SK-N-SH (cell line): ENCODE data around the gene IRX5.

Experiments used
- ELF1 ChIP-seq: IDR thresholded peaks from 2 replicates; pipeline ENCODE4 v1.4.0; 2012
- EP300 ChIP-seq, 2 experiments: IDR thresholded peaks; 2 replicates each; pipeline versions ENCODE4 v1.4.0 to v1.6.1; 2012; ENCODE audit warnings: borderline replicate concordance in 1 of 2, low read depth in 1 of 2, low read length in 1 of 2
- EZH2phosphoT487 ChIP-seq: fragments of 200-600 bp; sonication (generic); IDR thresholded peaks from 2 replicates; pipeline ENCODE4 v1.6.1; 2017; ENCODE audit warnings: low read depth, mixed run types, mild to moderate bottlenecking, antibody characterized with exemption, moderate library complexity, borderline replicate concordance
- FOSL2 ChIP-seq: IDR thresholded peaks from 2 replicates; pipeline ENCODE4 v1.4.0; 2012; ENCODE audit warnings: low read depth, mild to moderate bottlenecking, moderate library complexity, borderline replicate concordance
- MEF2A ChIP-seq: IDR thresholded peaks from 2 replicates; pipeline ENCODE4 v1.4.0; 2012; ENCODE audit warnings: low read depth, borderline replicate concordance
- MXI1 ChIP-seq: IDR thresholded peaks from 2 replicates; pipeline ENCODE4 v1.6.1; 2012; ENCODE audit warnings: mild to moderate bottlenecking, low read depth, low read length, improper control_type of control experiment
- POLR2AphosphoS5 ChIP-seq: IDR thresholded peaks from 2 replicates; pipeline ENCODE4 v1.6.1; 2012; ENCODE audit warnings: low read depth, low read length
- RCOR1 ChIP-seq: fragments of 150-350 bp; IDR thresholded peaks from 2 replicates; pipeline ENCODE4 v1.6.1; 2017; ENCODE audit warnings: antibody characterized with exemption, low read length
- SIN3A ChIP-seq: IDR thresholded peaks from 2 replicates; pipeline ENCODE4 v1.6.1; 2012; ENCODE audit warnings: low read depth, mild to moderate bottlenecking, low read length, moderate library complexity, borderline replicate concordance
- TAF1 ChIP-seq: IDR thresholded peaks from 2 replicates; pipeline ENCODE4 v1.6.1; 2012; ENCODE audit warnings: low read depth, mild to moderate bottlenecking, low read length, moderate library complexity, borderline replicate concordance
- YY1 ChIP-seq: IDR thresholded peaks from 2 replicates; pipeline ENCODE4 v1.4.0; 2012; ENCODE audit warnings: low read depth, mild to moderate bottlenecking
- TF ChIP-seq, protein P1 (sequence below): fragments of 200-600 bp; sonication (generic); IDR thresholded peaks from 2 replicates; pipeline ENCODE4 v1.6.1; 2017; ENCODE audit warnings: antibody characterized with exemption, mild to moderate bottlenecking, moderate library complexity
- TF ChIP-seq, protein P2 (sequence below): fragments of 150-350 bp; IDR thresholded peaks from 2 replicates; pipeline ENCODE4 v1.6.1; 2017; ENCODE audit warnings: antibody characterized with exemption, low read length, low read depth, borderline replicate concordance
- TF ChIP-seq, protein P3 (sequence below): IDR thresholded peaks from 2 replicates; pipeline ENCODE4 v1.4.0; 2012; ENCODE audit warnings: low read depth

DNA sequence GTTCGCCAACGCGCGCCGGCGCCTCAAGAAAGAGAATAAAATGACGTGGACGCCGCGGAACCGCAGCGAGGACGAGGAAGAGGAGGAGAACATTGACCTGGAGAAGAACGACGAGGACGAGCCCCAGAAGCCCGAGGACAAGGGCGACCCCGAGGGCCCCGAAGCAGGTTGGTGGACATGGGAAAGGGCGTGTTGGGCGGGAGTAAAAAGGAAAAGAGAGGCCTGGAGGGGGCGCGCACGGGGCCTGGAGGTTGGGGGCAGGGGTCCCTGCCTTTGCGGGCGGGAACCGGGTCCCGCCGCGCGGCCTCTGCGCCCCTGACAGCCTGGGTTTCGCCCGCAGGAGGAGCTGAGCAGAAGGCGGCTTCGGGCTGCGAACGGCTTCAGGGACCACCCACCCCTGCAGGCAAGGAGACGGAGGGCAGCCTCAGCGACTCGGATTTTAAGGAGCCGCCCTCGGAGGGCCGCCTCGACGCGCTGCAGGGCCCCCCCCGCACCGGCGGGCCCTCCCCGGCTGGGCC, 2.1 kb downstream of the IRX5 start:
- TF ChIP-seq POLR2AphosphoS5 (no peak), ELF1 (no peak), SIN3A (no peak), RCOR1 (no peak), MXI1 (no peak), TAF1 (no peak), EP300 (IDR thresholded peaks at IDR 0.05; ENCODE audit: borderline replicate concordance in 1 of 2, low read depth in 1 of 2, low read length in 1 of 2) (no peak), YY1 (no peak), EZH2phosphoT487 (no peak), MEF2A (no peak), FOSL2 (no peak)
- TF ChIP-seq, protein P1, sequence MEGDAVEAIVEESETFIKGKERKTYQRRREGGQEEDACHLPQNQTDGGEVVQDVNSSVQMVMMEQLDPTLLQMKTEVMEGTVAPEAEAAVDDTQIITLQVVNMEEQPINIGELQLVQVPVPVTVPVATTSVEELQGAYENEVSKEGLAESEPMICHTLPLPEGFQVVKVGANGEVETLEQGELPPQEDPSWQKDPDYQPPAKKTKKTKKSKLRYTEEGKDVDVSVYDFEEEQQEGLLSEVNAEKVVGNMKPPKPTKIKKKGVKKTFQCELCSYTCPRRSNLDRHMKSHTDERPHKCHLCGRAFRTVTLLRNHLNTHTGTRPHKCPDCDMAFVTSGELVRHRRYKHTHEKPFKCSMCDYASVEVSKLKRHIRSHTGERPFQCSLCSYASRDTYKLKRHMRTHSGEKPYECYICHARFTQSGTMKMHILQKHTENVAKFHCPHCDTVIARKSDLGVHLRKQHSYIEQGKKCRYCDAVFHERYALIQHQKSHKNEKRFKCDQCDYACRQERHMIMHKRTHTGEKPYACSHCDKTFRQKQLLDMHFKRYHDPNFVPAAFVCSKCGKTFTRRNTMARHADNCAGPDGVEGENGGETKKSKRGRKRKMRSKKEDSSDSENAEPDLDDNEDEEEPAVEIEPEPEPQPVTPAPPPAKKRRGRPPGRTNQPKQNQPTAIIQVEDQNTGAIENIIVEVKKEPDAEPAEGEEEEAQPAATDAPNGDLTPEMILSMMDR, result no peak
- TF ChIP-seq, protein P2, sequence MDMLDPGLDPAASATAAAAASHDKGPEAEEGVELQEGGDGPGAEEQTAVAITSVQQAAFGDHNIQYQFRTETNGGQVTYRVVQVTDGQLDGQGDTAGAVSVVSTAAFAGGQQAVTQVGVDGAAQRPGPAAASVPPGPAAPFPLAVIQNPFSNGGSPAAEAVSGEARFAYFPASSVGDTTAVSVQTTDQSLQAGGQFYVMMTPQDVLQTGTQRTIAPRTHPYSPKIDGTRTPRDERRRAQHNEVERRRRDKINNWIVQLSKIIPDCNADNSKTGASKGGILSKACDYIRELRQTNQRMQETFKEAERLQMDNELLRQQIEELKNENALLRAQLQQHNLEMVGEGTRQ, result no peak
- TF ChIP-seq, protein P3, sequence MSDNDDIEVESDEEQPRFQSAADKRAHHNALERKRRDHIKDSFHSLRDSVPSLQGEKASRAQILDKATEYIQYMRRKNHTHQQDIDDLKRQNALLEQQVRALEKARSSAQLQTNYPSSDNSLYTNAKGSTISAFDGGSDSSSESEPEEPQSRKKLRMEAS, result no peak
